Nephron progenitor cell (in vitro differentiated cells): ENCODE measurements around the gene STK17A.
"Not testable (repeated sequence)": the region's sequence is repeated elsewhere in the genome, so short reads cannot be mapped to it uniquely, and the experiment has no call there.

Experiments used
- DNase-seq: peaks from one replicate; pipeline ENCODE4 v3.0.0; 2021
- H3K27ac Mint-ChIP-seq: 2 replicates; pipeline ENCODE4 v1.8.0; 2021; ENCODE audit warnings: mild to moderate bottlenecking, moderate library complexity, mixed read lengths
- H3K27me3 Mint-ChIP-seq: 2 replicates; pipeline ENCODE4 v1.8.0; 2021; ENCODE audit warnings: mild to moderate bottlenecking, low read depth, mixed read lengths; ENCODE audit not compliant: poor library complexity
- H3K36me3 Mint-ChIP-seq: 2 replicates; pipeline ENCODE4 v1.8.0; 2021; ENCODE audit warnings: low read depth, mixed read lengths
- H3K4me1 Mint-ChIP-seq: 2 replicates; pipeline ENCODE4 v1.8.0; 2021; ENCODE audit warnings: mixed read lengths
- H3K4me3 Mint-ChIP-seq: 2 replicates; pipeline ENCODE4 v1.8.0; 2021; ENCODE audit warnings: mild to moderate bottlenecking, moderate library complexity, mixed read lengths
- H3K9me3 Mint-ChIP-seq: 2 replicates; pipeline ENCODE4 v1.8.0; 2021; ENCODE audit warnings: mild to moderate bottlenecking, moderate library complexity, mixed read lengths
- CTCF ChIP-seq: fragments of 200-600 bp; sonication (generic); IDR thresholded peaks from 2 replicates; pipeline ENCODE4 v1.5.0; 2021; ENCODE audit warnings: antibody characterized with exemption

STK17A gene

DNA sequence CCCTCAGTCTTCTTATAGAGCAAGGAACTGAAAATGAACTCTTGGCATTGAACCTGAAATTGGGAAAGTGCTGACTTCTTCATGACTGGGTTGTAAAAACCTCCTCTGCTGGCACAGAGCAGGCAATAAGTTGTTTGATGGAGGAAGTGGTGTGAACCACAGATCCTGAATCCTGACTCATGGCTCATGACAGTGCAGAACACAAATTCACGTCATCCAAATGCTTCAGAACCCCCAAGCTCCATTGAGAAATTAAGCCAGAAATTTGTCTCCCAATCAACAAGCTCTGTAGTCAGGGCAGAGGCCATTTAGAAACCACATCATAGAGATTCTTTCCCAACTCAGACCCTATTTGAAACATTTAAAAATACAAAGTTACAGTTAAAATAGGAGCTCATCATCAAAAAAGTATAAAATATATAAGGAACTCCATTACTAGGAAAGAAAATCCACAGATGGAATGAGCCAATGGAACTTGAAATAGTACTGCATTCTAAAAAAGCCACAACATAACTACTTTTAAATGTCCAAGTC lies 10.3 kb upstream of the STK17A start:
- H3K27ac Mint-ChIP-seq: no peak overlapping the region

GRCh38 chr7:43573832-43574231 lies 9.1 kb upstream of the STK17A start:
- H3K4me1 Mint-ChIP-seq, H3K27me3 Mint-ChIP-seq, H3K36me3 Mint-ChIP-seq, H3K9me3 Mint-ChIP-seq, H3K4me3 Mint-ChIP-seq, DNase-seq, H3K27ac Mint-ChIP-seq: not testable (repeated sequence)

More for the DNA sequence above, 10.3 kb upstream of the STK17A start:
- TF ChIP-seq CTCF: no peak
- Mint-ChIP-seq H3K4me1 (peaks cover 3% of the 10 kb centered on the region), H3K4me3 (no peak overlapping the region), H3K9me3 (no peaks in the 10 kb centered on the region), H3K27me3 (peaks cover 4% of the 10 kb centered on the region), H3K36me3 (no peaks in the 10 kb centered on the region)
- no peak for DNase-seq

GRCh38 chr7:43575506-43575905 lies 7.4 kb upstream of the STK17A start:
- Mint-ChIP-seq H3K27me3 (peaks cover 7% of the 10 kb centered on the region), H3K4me1 (peaks cover 9% of the 10 kb centered on the region), H3K9me3 (peaks cover 8% of the 10 kb centered on the region), H3K36me3 (no peaks in the 10 kb centered on the region), H3K27ac (no peak overlapping the region), H3K4me3 (no peak overlapping the region)
- no peak for DNase-seq
- no peak for TF ChIP-seq CTCF

GRCh38 chr7:43576241-43576640 lies 6.7 kb upstream of the STK17A start:
- DNase-seq: no peak
- TF ChIP-seq CTCF: no peak
- peaks cover 8% of the 10 kb centered on the region for H3K9me3 Mint-ChIP-seq

GRCh38 chr7:43577485-43577951 lies 5.4 kb upstream of the STK17A start:
- no peak overlapping the region for H3K4me3 Mint-ChIP-seq
- peaks cover 9% of the 10 kb centered on the region for H3K4me1 Mint-ChIP-seq
- peaks cover 8% of the 10 kb centered on the region for H3K9me3 Mint-ChIP-seq
- H3K36me3 Mint-ChIP-seq: no peaks in the 10 kb centered on the region
- DNase-seq: no peak
- H3K27ac Mint-ChIP-seq: no peak overlapping the region
- peaks cover 20% of the 10 kb centered on the region for H3K27me3 Mint-ChIP-seq
- no peak for TF ChIP-seq CTCF

More at GRCh38 chr7:43576241-43576640, 6.7 kb upstream of the STK17A start:
- peaks cover 11% of the 10 kb centered on the region for H3K27me3 Mint-ChIP-seq
- no peak overlapping the region for H3K4me3 Mint-ChIP-seq
- no peaks in the 10 kb centered on the region for H3K36me3 Mint-ChIP-seq
- peaks cover 9% of the 10 kb centered on the region for H3K4me1 Mint-ChIP-seq
- H3K27ac Mint-ChIP-seq: no peak overlapping the region

DNA sequence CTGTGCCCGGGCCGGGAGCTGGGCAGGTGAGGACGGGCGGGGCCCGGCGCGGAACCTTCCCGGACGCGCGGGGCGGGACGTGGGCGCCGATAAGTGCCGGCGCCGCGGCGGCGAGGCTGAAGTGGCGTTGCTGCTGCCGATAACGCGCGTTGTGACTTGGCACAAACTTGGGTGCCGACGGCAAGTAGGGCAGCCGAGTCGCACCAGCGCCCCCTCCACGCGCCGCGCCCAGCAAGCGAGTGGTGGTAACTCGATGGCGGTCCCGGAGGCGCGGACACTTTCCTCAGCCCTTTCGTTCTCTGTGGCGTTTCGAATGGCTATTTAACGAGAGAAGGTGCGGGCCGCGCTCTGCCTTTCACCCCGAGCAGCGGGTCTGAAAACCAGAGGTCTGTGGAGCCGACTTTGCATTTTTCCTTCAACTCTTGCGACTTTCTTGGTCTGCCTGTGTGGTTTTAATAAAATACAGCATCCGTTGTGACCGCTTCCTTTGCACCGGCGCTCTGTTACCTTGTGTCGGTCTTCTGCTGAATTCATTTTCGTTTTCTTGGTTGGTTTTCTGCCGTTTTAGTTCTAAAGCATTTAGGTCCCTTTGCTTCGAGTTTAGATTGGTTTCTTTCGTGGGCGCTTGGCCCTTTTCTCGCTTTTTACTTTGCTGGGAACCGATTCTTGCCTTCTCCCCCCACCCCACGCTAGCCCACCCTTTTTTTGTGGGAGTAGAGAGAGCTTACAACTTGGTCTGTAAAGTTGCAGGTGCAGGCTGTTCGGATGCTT lies 701 bp downstream of the STK17A start:
- H3K27ac Mint-ChIP-seq: peak overlapping the region; percentile 91
- peak; percentile 69 for DNase-seq
- peaks cover 33% of the 10 kb centered on the region for H3K27me3 Mint-ChIP-seq
- peaks cover 16% of the 10 kb centered on the region for H3K4me1 Mint-ChIP-seq
- H3K4me3 Mint-ChIP-seq: peak overlapping the region; percentile 98
- TF ChIP-seq CTCF: no peak
- no peaks in the 10 kb centered on the region for H3K36me3 Mint-ChIP-seq
- peaks cover 4% of the 10 kb centered on the region for H3K9me3 Mint-ChIP-seq
